CD4-positive, alpha-beta memory T cell (primary cell): ENCODE measurements around the gene DNAJC4. TPM values are rescaled to one million over a fixed set of nuclear protein-coding genes. Genes with fewer than 3 reads are reported as not detected.

ENCODE experiments used
- CTCF ChIA-PET: fragments of 350-600 bp; sonication (Branson Sonifier 250); formaldehyde crosslinking; loops from one replicate; lab custom pipeline; 2021; ENCODE audit warnings: inconsistent platforms; ENCODE audit not compliant: partially characterized antibody; lab: Charles Lee
- POLR2A ChIA-PET: fragments of 350-600 bp; sonication (Branson Sonifier 250); formaldehyde crosslinking; loops from one replicate; lab custom pipeline; 2021; ENCODE audit not compliant: partially characterized antibody; lab: Charles Lee
- DNase-seq, 5 donors: peaks; one replicate each; pipeline versions ENCODE4 v3.0.0 to v3.0.0-alpha.2; 2020 to 2022; ENCODE audit warnings: mixed read lengths in 1 of 5
- H3K27ac ChIP-seq: one replicate; pipeline ENCODE4 v1.7.0; 2013; ENCODE audit warnings: low read depth, low read length
- H3K27me3 ChIP-seq: 2 replicates; pipeline ENCODE4 v1.7.0; 2013; ENCODE audit warnings: mild to moderate bottlenecking, low read length, moderate library complexity; ENCODE audit not compliant: insufficient read depth
- H3K36me3 ChIP-seq: 2 replicates; pipeline ENCODE4 v1.7.0; 2013; ENCODE audit warnings: mild to moderate bottlenecking, low read length, moderate library complexity; ENCODE audit not compliant: insufficient read depth
- H3K4me1 ChIP-seq: 2 replicates; pipeline ENCODE4 v1.7.0; 2013; ENCODE audit warnings: mild to moderate bottlenecking, low read length, moderate library complexity; ENCODE audit not compliant: insufficient read depth
- H3K4me3 ChIP-seq, 2 donors: one replicate each; pipeline ENCODE4 v1.7.0; 2013; ENCODE audit warnings: low read length in 2 of 2, mild to moderate bottlenecking in 1 of 2
- H3K9me3 ChIP-seq, 2 donors: one replicate each; pipeline ENCODE4 v1.7.0; 2013; ENCODE audit warnings: low read length in 2 of 2, control low read depth in 1 of 2; ENCODE audit not compliant: control insufficient read depth in 1 of 2
- H3K27ac Mint-ChIP-seq, 7 donors: one replicate each; pipeline ENCODE4 v1.8.0; 2020 to 2021; ENCODE audit warnings: mixed read lengths in 7 of 7, mild to moderate bottlenecking in 6 of 7, inconsistent platforms in 3 of 7, moderate library complexity in 3 of 7
- H3K27me3 Mint-ChIP-seq, 2 donors: one replicate each; pipeline ENCODE4 v1.8.0; 2020 to 2021; ENCODE audit warnings: mixed read lengths in 2 of 2
- H3K36me3 Mint-ChIP-seq, 2 donors: one replicate each; pipeline ENCODE4 v1.8.0; 2020 to 2021; ENCODE audit warnings: mixed read lengths in 2 of 2, inconsistent platforms in 1 of 2, mild to moderate bottlenecking in 1 of 2
- H3K4me1 Mint-ChIP-seq, 4 donors: one replicate each; pipeline ENCODE4 v1.8.0; 2020 to 2021; ENCODE audit warnings: mixed read lengths in 4 of 4, mild to moderate bottlenecking in 1 of 4
- H3K4me3 Mint-ChIP-seq, 8 donors: one replicate each; pipeline ENCODE4 v1.8.0; 2020 to 2021; ENCODE audit warnings: mixed read lengths in 8 of 8, mild to moderate bottlenecking in 7 of 8, moderate library complexity in 6 of 8, inconsistent platforms in 3 of 8
- H3K9me3 Mint-ChIP-seq, 8 donors: one replicate each; pipeline ENCODE4 v1.8.0; 2020 to 2021; ENCODE audit warnings: mixed read lengths in 8 of 8, mild to moderate bottlenecking in 5 of 8, inconsistent platforms in 3 of 8, moderate library complexity in 1 of 8
- intact Hi-C: fragments of 100-400 bp; cut with micrococcal nuclease; formaldehyde crosslinking; loops from one replicate; pipeline ENCODE4 v1.15.1; 2023
- polyA plus RNA-seq, 2 donors: library from polyadenylated mRNA; unstranded; fragments of 300-500 nt; fragmentation: Illumina TruSeq; gene quantifications; one replicate each; pipeline ENCODE4 v1.2.3, GENCODE V29; 2021
- total RNA-seq, 2 experiments: library from RNA; stranded (reverse); gene quantifications; one replicate each; pipeline ENCODE4 v1.2.3, GENCODE V29; 2021

The DNAJC4 gene
- total and polyA plus RNA-seq, 4 experiments from 2014 or later = 15.6 to 64.5 (median 42.1) TPM

DNA sequence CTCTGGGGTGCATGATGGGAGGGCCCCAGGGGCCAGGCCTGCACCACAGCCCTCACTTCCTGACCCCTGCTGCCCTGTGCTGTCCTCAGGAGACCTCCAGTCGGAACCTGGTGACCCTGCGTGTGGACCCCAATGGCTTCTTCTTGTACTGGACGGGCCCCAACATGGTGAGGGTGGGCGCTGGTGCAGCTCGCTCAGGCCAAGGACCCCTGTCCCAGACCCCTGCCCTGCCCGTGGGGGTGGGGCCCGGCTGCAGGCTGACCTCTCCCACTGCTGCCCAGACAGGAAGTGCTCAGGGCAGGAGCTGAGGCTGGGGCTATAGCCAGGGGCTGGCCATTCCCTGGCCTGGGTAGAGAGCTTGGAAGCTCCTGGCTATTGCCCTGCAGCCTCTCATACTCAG, 24.0 kb downstream of the DNAJC4 start:
- no peaks in the 10 kb centered on the region for H3K27me3 Mint-ChIP-seq

DNA sequence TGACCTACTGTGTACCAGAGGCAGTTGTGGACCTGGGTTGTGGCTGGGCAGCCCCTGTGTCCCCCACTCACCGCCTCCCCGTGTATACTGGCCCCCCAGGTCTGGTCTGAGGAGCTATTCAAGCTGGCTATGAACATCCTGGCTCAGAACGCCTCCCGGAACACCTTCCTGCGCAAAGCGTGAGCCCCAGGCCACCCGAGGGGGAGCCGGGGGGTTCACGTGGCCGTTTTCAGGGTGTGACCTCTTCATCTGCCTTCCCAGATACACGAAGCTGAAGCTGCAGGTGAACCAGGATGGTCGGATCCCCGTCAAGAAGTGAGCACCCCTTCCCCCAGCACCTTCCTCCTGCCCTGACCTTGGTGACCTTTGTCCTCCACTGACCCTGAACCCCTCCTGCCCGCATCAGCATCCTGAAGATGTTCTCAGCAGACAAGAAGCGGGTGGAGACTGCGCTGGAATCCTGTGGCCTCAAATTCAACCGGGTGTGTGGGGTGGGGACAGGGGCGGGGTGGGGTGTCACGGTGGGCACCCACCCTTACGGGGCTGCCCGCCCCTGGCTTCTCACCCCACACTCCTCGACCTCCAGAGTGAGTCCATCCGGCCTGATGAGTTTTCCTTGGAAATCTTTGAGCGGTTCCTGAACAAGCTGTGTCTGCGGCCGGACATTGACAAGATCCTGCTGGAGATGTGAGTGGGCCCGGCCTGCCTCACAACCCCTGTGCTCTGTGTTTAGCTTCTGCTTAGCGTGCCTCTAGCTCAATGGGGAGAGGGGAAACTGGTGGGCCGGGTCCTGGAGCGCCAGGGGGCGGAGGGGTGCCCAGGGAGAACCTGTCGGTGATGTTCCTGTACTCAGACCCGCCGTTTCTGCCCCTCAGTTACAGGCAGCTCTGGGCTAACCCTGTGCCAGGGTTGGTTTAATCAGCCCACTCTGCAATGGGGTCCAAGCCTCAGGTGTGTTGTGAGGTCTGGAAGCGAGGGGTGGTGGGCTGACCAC, 25.1 kb downstream of the DNAJC4 start:
- Mint-ChIP-seq H3K27ac (no peak overlapping the region), H3K4me3 (no peak overlapping the region), H3K36me3 (peaks cover 10 to 13% of the 10 kb centered on the region in 2 donors), H3K9me3 (no peaks in the 10 kb centered on the region), H3K27me3 (no peaks in the 10 kb centered on the region), H3K4me1 (peaks cover 8 to 24% (median 11%) of the 10 kb centered on the region in 4 donors)
- ChIA-PET POLR2A (interaction anchor here (0.8 to 1.9 kb wide), 4 partner anchors 10 to 29 kb away, joined by 4 to 8 read pairs (median 6); partner anchors contain the start of genes NUDT22, PPP1R14B and TRPT1), CTCF (interaction anchor here (1.4 to 1.8 kb wide), 3 partner anchors 7 to 46 kb away, joined by 3 to 4 read pairs (median 3); no protein-coding TSS in a partner anchor)
- DNase-seq = no peak
- Histone ChIP-seq H3K9me3 (no peaks in the 10 kb centered on the region), H3K27ac (no peak overlapping the region), H3K4me3 (no peak overlapping the region), H3K36me3 (peaks cover 8% of the 10 kb centered on the region), H3K27me3 (no peaks in the 10 kb centered on the region), H3K4me1 (peaks cover 22% of the 10 kb centered on the region)
- intact Hi-C loops = no loop called here

More for the DNA sequence above, 24.0 kb downstream of the DNAJC4 start:
- peak overlapping the region in 2 of 7 donors; percentile 55 to 59 for H3K27ac Mint-ChIP-seq
- intact Hi-C loops = no loop called here
- CTCF ChIA-PET = interaction anchor here (0.7 to 1.7 kb wide), 8 partner anchors 8 to 50 kb away, joined by 3 to 5 read pairs (median 3); partner anchors contain the start of gene FERMT3
- Histone ChIP-seq H3K4me1 (peaks cover 31% of the 10 kb centered on the region), H3K27me3 (no peaks in the 10 kb centered on the region), H3K9me3 (no peaks in the 10 kb centered on the region), H3K27ac (no peak overlapping the region), H3K4me3 (no peak overlapping the region), H3K36me3 (peaks cover 3% of the 10 kb centered on the region)
- DNase-seq = no peak
- peaks cover 5 to 25% (median 9%) of the 10 kb centered on the region in 4 donors for H3K4me1 Mint-ChIP-seq
- no peaks in the 10 kb centered on the region for H3K9me3 Mint-ChIP-seq
- POLR2A ChIA-PET = interaction anchor here (1.0 to 1.8 kb wide), 3 partner anchors 9 to 16 kb away, joined by 3 to 6 read pairs (median 6); no protein-coding TSS in a partner anchor
- peaks cover 2 to 10% of the 10 kb centered on the region in 2 donors for H3K36me3 Mint-ChIP-seq
- H3K4me3 Mint-ChIP-seq = no peak overlapping the region

DNA sequence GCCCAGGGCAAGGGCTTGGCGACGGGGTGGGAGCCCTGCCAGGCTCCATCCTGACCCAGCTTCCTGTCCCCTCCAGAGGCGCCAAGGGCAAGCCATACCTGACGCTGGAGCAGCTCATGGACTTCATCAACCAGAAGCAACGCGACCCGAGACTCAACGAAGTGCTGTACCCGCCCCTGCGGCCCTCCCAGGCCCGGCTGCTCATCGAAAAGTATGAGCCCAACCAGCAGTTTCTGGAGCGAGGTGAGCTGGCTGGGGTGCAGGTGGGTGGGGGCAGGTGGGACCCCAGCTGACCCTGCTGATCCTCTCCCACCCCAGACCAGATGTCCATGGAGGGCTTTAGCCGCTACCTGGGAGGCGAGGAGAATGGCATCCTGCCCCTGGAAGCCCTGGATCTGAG, 26.0 kb downstream of the DNAJC4 start:
- H3K27ac ChIP-seq = no peak overlapping the region
- CTCF ChIA-PET = interaction anchor here (1.7 to 1.8 kb wide), 2 partner anchors 13 to 45 kb away, joined by 3 to 4 read pairs; no protein-coding TSS in a partner anchor
- Mint-ChIP-seq H3K27me3 (no peaks in the 10 kb centered on the region), H3K9me3 (no peaks in the 10 kb centered on the region), H3K4me1 (peaks cover 6 to 17% (median 11%) of the 10 kb centered on the region in 4 donors), H3K4me3 (no peak overlapping the region), H3K36me3 (peaks cover 10 to 13% of the 10 kb centered on the region in 2 donors), H3K27ac (no peak overlapping the region)
- no peaks in the 10 kb centered on the region for H3K9me3 ChIP-seq
- H3K27me3 ChIP-seq = no peaks in the 10 kb centered on the region
- POLR2A ChIA-PET = interaction anchor here (1.9 kb wide), 1 partner anchor 10 kb away, joined by 8 read pairs; the partner anchor contains the start of gene PPP1R14B
- H3K4me3 ChIP-seq = no peak overlapping the region
- intact Hi-C loops = no loop called here
- peaks cover 8% of the 10 kb centered on the region for H3K36me3 ChIP-seq
- peaks cover 14% of the 10 kb centered on the region for H3K4me1 ChIP-seq
- DNase-seq = no peak

DNA sequence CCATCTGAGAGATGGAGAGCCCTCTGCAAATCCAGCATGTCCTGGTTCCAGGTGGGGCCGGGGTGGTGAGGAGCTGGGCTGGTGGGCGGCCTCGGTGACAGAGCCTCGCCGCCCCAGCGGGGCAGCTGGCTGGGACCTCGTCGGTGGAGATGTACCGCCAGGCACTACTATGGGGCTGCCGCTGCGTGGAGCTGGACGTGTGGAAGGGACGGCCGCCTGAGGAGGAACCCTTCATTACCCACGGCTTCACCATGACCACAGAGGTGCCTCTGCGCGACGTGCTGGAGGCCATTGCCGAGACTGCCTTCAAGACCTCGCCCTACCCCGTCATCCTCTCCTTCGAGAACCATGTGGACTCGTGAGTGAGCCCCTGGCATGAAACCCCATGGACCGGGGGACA, 28.0 kb downstream of the DNAJC4 start:
- H3K27me3 Mint-ChIP-seq = no peaks in the 10 kb centered on the region
- ChIA-PET POLR2A (interaction anchor here (1.0 to 1.6 kb wide), 3 partner anchors 11 to 52 kb away, joined by 3 to 6 read pairs (median 4); partner anchors contain the start of gene FERMT3), CTCF (interaction anchor here (0.8 to 1.3 kb wide), 3 partner anchors 8 to 53 kb away, joined by 3 to 4 read pairs (median 4); no protein-coding TSS in a partner anchor)
- no peaks in the 10 kb centered on the region for H3K9me3 ChIP-seq
- H3K4me1 Mint-ChIP-seq = peaks cover 1 to 8% (median 6%) of the 10 kb centered on the region in 4 donors
- intact Hi-C loops = no loop called here
- H3K27ac ChIP-seq = no peak overlapping the region
- peaks cover 8% of the 10 kb centered on the region for H3K36me3 ChIP-seq
- H3K36me3 Mint-ChIP-seq = peaks cover 10 to 15% of the 10 kb centered on the region in 2 donors
- H3K27me3 ChIP-seq = no peaks in the 10 kb centered on the region
- no peak overlapping the region for H3K27ac Mint-ChIP-seq
- DNase-seq = no peak
- H3K4me1 ChIP-seq = no peaks in the 10 kb centered on the region
- no peak overlapping the region for H3K4me3 ChIP-seq
- no peaks in the 10 kb centered on the region for H3K9me3 Mint-ChIP-seq
- no peak overlapping the region for H3K4me3 Mint-ChIP-seq

DNA sequence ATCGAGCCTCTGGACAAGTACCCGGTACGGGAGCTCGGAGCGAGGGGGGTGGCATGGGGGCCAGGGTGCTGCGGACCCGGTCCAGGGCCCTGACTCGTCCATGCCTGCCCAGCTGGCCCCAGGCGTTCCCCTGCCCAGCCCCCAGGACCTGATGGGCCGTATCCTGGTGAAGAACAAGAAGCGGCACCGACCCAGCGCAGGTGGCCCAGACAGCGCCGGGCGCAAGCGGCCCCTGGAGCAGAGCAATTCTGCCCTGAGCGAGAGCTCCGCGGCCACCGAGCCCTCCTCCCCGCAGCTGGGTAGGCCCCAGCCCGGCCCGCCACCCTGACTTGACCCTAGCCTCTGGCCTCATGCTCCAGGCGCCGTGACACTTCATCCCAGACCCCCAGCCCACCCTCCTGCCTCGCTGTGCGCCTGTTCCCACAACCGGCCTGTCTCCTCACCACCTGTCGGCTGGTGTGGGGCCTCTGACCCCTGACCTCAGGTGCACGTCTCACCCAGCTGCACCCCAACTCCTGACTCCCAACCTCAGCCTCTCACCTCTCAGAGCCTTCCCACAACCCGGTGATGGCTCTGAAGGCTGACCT, 28.7 kb downstream of the DNAJC4 start:
- no peaks in the 10 kb centered on the region for H3K27me3 ChIP-seq
- no peak for DNase-seq
- H3K36me3 ChIP-seq = peaks cover 8% of the 10 kb centered on the region
- H3K36me3 Mint-ChIP-seq = peaks cover 10 to 13% of the 10 kb centered on the region in 2 donors
- H3K4me3 ChIP-seq = no peak overlapping the region
- ChIA-PET CTCF (interaction anchor here (0.8 kb wide), 1 partner anchor 9 kb away, joined by 4 read pairs; no protein-coding TSS in a partner anchor), POLR2A (interaction anchor here (0.6 to 1.6 kb wide), 4 partner anchors 10 to 58 kb away, joined by 3 to 6 read pairs (median 4); partner anchors contain the start of genes FERMT3 and TRMT112)
- no peaks in the 10 kb centered on the region for H3K9me3 Mint-ChIP-seq
- H3K4me3 Mint-ChIP-seq = peak overlapping the region in 1 of 8 donors; percentile 49
- intact Hi-C loops = no loop called here
- no peaks in the 10 kb centered on the region for H3K4me1 ChIP-seq
- H3K9me3 ChIP-seq = no peaks in the 10 kb centered on the region
- no peak overlapping the region for H3K27ac ChIP-seq
- H3K27ac Mint-ChIP-seq = peak overlapping the region in 1 of 7 donors; percentile 60
- H3K4me1 Mint-ChIP-seq = peaks cover 1 to 8% (median 5%) of the 10 kb centered on the region in 4 donors
- H3K27me3 Mint-ChIP-seq = no peaks in the 10 kb centered on the region

DNA sequence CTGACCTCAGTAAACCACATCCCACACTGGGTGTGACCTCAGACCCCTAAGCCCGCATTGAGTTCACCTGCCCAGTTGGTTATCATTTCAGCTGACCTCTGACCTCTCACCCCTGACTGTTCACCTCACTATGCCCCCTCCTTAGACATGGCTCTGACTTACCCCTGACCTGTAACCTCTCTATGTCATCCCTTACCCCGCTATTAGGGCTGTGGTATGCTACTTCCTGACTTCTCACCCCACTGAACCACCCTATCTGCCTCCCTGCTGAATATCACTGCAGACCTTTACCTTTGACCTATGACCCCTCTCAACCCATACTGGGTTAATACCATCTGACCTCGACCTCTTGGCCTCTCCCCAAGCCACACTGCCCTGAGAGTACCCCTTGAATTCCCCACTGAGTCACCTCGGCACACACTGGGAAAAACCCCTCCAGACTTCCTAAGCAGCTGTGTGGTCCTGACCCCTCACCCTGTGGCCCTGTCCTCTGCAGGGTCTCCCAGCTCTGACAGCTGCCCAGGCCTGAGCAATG, 29.3 kb downstream of the DNAJC4 start:
- intact Hi-C loops = no loop called here

More for the DNA sequence above, 29.3 kb downstream of the DNAJC4 start:
- Mint-ChIP-seq H3K9me3 (no peaks in the 10 kb centered on the region), H3K27me3 (no peaks in the 10 kb centered on the region), H3K36me3 (peaks cover 10 to 13% of the 10 kb centered on the region in 2 donors), H3K4me1 (peaks cover 1 to 8% (median 5%) of the 10 kb centered on the region in 4 donors), H3K4me3 (peak overlapping the region in 1 of 8 donors; percentile 49), H3K27ac (peak overlapping the region in 2 of 7 donors; percentile 60 to 79)
- Histone ChIP-seq H3K4me1 (no peaks in the 10 kb centered on the region), H3K27me3 (no peaks in the 10 kb centered on the region), H3K9me3 (no peaks in the 10 kb centered on the region), H3K36me3 (peaks cover 8% of the 10 kb centered on the region), H3K4me3 (no peak overlapping the region), H3K27ac (no peak overlapping the region)
- DNase-seq = no peak
- ChIA-PET CTCF (interaction anchor here (0.8 kb wide), 1 partner anchor 10 kb away, joined by 3 read pairs; no protein-coding TSS in a partner anchor), POLR2A (no interaction called here)
